ENCODE data around the gene UCHL5.
"Not testable (repeated sequence)": the region's sequence is repeated elsewhere in the genome, so short reads cannot be mapped to it uniquely, and the experiment has no call there.

UCHL5 gene

DNA sequence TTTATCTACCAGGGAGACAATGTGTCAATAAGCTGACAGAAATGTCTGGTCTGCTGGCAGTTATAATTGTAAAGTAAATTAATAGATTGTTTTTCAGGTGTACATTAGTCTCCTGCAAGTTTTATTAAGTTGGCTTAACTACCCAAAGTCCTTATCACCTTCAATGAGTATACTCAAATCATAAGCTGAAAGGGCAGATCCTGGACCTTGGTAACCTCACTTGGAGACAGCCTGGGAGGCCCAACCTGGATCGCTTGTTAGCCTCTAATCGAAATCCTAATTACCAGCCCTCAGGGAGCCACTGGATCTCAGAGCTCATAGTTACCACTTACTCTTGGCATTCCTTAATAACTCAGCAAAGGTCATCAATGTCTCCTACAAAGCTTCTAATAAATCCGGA is 49.7 kb downstream of the UCHL5 start:
- no peak for DNase-seq

DNA sequence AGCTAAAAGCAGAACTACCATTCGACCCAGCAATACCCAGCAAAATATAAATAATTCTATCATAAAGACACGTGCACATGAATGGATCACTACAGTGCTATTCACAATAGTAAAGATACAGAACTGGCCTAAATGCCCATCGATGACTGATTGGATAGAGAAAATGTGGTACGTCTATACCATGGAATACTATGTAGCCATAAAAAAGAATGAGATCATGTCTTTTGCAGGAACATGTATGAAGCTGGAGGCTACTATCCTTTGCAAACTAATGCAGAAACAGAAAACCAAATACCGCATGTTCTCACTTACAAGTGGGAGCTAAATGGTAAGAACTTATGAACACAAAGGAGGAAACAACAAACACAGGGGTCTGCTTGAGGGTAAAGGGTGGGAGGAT is 53.4 kb downstream of the UCHL5 start:
- no peak for DNase-seq

DNA sequence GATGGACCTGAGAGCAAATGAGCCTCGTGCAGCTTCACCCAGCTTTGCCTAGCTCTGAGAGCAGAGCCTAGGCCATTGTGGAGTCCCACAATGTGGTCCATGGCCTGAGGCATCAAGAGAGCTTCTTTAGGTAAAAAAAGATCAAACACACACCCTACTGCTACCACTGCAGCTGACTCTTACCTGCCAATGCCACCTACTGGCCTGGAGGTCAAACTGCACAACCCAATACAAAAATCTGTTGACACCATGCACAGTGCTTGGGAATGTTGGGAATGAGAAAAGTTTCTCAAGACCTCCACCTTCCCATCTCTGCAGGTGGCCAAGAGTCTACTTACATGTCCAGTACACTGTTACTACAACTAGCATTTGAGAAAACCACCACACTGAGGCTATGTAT is 60.6 kb downstream of the UCHL5 start:
- no peak for DNase-seq

DNA sequence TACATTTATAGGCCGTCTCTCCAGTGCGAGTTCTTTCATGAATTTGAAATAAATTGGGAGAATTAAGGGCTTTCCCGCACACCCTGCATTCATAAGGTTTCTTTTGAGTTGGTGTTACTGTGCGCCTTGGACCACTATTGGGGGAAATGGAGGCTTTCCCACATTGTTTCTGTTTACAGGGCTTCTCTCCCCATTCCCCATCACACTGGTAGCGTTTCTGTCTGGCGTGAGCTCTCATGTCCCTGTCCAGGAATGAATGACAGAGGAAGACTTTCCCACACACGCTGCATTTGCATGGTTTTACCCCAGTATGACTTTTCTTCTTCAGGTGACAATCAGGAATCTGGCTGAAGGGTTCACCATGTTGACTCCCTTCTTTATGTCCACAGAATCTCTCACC is 65.0 kb downstream of the UCHL5 start:
- no peak for DNase-seq

DNA sequence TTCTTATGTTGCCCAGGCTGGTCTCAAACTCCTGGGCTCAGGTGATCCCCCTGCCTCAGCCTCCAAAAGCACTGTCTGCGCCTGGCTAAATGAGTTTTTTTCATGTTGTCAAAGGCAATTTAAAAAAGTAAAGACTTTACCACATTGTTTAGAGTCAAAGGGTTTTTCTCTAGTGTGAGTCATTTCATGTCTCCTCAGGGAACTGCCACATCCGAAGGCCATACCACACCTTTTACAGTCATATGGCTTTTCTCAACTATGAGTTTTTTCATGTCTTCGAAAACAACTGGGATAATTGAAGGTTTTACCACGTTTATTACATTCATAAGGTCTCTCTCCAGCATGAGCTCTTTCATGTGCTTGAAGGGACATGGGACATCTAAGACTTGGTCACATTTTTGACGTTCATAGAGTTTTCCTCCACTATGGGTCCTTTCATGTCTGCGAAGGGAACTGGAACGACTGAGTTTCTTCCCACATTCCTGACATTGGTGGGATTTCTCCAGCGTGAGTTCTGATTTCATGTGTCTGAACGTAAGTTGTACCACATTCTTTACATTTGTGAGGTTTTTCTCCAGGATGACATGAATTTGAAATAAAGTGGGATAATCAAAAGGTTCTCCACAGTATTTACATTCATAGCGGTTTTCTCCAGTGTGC is 65.6 kb downstream of the UCHL5 start:
- no peak for DNase-seq

DNA sequence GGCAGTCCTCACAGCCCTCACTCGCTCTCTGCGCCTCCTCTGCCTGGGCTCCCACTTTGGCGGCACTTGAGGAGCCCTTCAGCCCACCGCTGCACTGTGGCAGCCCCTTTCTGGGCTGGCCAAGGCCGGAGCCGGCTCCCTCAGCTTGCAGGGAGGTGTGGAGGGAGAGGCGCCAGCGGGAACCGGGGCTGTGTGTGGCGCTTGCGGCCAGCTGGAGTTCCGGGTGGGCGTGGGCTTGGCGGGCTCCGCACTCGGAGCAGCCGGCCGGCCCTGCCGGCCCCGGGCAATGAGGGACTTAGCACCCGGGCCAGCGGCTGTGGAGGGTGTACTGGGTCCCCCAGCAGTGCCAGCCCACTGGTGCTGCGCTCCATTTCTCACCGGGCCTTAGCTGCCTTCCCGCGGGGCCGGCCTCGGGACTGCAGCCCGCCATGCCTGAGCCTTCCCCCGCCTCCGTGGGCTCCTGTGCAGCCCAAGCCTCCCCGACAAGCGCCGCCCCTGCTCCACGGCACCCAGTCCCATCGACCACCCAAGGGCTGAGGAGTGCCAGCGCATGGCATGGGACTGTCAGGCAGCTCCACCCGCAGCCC is 72.3 kb downstream of the UCHL5 start:
- not testable (repeated sequence) for DNase-seq

DNA sequence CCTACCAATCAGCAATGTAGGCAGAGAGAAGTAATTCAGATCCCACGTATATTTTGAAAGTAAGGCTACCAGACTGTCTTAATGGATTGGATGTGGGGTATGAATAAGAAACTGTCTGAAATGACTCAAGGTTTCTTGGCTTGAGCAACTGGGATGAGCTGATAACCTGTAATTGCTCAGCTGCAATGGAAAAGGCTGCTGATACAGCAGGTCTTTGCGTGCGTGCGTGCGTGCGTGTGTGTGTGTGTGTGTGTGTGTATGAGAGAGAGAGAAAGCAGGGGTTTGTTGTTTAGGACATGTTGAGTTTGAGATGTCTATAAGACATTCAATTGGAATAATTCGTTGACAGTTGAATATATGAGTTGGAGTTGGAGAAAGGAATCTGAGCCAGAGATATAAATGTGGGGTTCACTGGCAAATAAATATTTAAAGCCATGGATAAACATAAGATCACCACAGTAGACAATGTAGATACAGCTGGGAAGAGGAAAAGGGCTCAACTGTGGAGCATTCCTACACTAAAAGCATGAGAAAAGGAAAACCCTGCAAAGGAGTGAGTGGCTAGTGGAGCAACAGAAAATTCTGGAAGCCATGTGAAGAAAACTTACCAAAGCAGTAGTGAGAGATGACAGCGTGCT is 72.9 kb downstream of the UCHL5 start:
- DNase-seq: no peak

DNA sequence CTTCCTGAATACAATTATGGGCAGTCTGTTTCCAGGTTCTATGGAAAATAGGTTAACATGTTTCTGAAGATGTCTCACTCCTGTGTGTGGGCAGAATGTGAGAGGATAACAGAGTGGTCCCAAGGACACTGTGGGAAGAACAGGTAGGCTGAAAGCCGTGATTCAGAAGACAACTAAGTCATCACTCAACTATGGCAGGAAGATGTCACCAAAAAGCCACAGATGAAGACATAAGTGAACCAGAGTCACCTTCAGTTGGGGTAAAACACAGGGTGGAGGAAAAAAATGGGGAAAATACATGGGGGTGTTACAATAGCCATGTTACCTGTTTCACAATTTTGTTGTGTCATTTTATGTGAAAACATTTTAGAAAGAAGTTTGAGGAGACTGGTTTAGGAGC is 75.1 kb downstream of the UCHL5 start:
- no peak for DNase-seq

DNA sequence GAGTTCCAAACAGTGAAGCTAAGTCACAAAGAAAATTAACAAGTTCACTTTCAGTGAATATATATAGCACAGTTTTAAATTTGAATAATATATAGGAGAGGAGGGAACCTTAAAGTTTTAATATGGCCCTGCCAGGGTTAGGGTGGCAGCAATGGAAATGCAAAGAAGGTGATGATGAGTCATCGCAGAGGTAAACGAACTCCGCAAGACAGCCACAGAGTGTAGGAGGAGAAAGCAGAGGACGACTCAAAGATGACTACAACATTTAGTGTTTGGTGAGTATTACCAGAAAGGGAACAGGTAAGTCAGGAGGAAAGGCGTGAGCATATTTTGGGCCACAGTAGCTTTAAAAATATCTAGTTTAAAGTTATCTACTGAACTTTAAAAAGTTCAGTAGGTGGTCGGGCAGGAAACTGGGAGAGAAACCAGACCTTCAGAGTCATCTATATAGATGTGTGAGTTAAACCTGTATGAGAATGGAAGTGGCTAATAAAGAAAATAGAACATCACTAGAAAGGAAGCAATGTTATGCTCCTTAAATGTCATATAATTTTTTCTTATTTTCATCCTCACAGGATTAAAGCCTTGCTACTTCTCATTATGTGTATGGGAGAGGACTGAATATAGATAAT is 75.7 kb downstream of the UCHL5 start:
- no peak for DNase-seq

DNA sequence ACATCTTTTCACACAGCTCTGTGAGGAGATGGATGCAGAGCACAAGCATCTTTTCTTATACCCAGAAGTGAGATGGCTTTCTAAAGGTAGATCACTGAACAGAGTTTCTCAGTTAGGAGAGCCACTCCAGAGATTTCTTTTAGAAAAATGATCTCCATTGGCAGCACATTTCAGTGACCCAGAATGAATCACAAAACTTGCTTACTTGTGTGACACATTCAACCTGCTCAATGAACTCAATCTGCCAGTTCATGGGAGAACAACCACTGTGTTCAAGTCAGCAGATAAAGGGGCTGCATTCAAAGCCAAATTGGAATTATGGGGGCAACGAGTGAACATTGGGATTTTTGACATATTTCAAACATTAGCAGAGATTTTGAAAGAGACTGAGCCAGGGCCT is 78.3 kb downstream of the UCHL5 start:
- no peak for DNase-seq

DNA sequence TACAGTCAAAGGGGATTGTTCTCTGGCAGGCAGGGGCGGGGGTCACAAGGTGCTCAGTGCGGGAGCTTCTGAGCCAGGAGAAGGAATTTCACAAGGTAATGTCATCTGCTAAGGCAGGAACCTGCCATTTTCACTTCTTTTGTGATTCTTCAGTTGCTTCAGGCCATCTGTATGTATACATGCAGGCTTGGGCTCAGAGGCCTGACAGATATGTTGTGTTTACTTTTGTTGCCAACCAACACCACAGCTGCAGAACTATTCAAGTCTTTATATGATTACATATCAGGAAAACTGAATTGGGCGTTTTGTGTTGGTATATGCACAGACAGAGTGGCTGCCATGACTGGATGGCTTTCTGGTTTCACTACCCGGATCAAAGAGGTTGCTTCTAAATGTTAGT is 78.8 kb downstream of the UCHL5 start:
- not testable (repeated sequence) for DNase-seq

DNA sequence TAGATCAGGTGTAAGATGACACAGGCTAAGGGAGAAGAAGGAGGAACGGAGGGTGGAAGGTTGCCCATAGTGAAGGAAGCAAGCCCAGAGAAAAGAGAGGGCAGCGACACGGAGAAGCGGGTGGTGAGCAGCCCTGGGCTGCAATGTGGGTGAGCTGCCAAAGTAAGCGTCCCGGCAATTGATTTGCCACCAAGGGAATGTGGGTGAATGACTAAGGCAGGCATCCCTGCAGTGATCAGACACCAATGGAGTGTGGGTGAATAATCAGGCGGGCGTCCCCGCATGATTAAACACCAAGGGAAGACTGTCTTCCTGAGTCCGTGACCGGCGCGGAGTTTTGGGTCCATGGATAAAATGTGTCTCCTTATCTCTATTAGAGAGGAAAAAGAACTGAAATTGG is 79.6 kb downstream of the UCHL5 start:
- no peak for DNase-seq

DNA sequence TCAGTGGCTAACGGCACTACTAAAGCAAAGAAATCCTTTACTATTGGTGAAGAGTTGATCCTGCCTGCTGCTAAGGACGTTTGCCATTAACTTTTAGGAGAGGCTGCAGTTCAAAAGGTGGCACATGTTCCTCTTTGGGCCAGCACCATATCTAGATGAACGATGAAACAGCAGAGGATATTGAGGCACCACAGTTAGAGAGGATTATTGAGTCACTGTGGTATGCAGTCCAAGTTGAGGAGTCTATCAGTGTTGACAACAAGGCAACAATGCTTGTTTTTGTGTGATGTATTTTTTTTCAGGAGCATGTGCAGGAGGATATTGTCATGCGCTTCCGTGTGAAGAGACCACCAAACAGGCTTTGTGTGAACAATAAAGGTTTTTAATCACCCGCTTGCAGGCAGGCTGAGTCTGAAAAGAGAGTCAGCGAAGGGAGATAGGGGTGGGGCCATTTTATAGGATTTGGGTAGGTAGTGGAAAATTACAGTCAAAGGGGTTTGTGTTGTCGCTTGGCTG is 80.9 kb downstream of the UCHL5 start:
- no peak for DNase-seq

DNA sequence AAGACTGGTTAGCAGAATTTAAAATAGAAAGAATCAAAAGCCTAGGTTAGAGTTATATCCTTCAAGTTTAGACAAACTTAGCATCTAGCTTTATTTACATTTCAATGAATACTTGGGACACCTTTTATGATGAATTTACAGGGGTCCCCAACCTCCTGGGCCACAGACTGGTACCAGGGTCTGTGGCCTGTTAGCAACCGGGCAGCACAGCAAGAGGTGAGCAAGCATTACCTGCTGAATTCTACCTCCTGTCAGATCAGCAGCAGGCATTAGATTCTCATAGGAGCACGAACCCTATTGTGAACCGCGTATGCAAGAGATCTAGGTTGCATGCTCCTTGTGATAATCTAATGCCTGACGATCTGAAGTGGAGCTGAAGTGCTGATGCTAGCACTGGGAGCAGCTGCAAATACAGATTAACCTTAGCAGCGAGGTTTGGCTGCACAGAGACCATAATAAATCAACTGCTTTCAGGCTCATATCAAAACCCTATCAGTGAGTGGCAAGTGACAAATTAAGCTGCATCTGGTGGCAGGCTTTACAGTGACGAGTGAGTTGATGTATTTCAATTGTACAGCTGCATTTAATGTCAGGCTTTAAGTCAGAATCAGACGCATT is 82.0 kb downstream of the UCHL5 start:
- no peak for DNase-seq

DNA sequence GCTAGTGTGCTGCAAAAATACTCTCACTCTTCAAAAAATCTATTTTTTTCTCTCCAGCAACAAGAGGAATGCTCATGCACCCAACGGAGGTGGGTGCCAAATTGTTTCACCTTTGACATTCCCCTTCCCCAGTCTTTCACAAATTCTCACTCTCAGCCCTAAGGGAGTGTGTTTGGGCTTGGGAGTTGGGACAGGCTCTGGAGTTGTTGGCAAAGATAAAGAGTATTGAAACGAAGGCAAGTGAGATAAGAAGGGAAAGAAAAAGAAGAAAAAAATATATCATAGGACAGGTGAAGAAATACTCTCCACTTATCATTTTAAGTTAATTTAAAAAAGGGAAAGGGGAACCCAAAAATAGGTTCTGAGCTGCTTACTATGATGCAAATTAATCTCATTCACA is 82.6 kb downstream of the UCHL5 start:
- no peak for DNase-seq

DNA sequence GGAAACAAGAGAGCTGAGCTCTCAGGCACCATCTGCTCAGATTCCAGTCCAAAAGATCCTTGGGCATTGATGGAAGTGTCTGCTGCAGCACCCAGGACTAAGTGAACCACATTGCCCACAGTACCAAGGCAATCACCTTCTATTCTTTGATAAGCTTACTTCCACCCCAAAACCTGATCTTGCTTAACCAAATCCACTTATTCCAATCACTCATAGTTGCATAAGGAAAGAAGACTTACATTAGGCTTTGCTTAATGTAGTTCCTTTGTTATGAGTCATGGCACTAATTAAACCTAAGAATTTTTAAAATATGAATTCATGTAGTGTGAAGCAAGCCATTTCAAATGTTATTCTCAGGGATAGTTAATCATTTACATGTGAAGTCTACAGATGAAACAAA is 84.5 kb downstream of the UCHL5 start:
- DNase-seq: no peak

DNA sequence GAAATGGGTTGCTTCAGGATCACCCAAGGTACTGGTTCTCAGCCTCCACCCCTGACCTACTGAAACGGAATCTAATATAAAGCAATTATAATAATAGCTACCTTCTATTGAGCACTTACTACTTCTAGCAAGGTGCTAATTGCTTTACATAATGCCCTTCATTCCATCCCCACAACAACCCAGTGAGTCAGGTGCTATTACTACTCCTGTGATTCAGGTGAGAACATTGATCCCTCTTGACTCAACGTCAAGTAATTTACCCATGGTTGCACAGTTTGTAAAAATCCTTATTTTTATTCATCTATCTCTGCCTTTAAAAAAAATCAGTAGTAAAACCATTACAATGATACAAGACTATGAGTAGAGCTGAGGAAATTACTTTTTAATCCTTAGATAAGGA is 85.2 kb downstream of the UCHL5 start:
- no peak for DNase-seq

DNA sequence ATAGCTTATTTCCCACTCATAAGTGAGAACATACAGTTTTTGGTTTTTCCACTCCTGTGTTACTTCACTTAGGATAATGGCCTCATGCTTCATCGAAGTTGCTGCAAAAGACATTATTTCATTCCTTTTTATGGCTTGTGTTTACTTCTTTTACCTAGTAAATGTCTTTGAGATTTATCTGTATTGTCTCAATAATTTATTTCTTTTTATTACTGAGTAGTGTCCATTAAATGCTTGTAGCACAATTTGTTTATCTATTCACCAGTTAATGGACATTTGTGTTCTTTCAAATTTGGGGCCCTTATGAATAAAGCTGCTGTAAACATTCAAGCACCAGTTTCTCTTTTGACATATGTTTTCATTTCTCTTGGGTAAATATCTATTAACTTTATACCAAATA is 86.0 kb downstream of the UCHL5 start:
- no peak for DNase-seq

DNA sequence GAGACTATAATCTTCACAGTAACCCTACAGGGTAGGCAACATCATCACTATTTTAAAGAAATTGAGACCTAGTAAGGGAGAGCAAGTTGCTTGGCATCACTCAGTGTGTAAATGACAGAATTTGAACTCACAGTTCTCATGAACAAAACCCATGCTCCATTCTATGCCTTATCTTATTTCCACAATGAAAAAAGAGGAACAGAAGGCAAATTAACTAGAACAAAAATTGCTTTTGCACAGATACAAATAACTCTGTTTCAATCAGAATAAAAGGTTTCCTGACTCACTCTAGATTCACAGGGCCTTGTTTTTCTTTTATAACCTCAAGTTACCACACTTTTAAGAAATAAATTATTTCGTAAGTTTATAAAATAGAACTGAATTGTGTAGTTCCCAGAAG is 90.1 kb downstream of the UCHL5 start:
- DNase-seq: no peak

DNA sequence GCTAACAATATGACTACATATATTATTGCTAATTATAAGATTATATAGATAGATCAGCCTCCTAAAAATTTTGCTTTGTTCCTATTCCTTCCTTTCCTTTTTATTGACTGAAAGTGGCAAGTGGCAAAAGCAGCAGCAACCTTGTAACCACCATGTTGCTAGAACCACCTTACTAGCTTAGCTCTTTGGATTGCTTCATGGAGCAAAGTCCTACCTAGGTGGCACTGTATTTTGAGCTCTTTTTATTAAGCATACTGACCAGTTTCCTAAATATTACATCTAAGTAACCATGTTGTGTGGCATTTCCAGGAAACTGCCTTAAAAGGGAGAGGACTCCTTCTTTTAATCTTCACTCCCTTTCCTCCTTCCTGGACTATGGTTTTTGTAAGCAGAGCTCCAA is 90.8 kb downstream of the UCHL5 start:
- no peak for DNase-seq

DNA sequence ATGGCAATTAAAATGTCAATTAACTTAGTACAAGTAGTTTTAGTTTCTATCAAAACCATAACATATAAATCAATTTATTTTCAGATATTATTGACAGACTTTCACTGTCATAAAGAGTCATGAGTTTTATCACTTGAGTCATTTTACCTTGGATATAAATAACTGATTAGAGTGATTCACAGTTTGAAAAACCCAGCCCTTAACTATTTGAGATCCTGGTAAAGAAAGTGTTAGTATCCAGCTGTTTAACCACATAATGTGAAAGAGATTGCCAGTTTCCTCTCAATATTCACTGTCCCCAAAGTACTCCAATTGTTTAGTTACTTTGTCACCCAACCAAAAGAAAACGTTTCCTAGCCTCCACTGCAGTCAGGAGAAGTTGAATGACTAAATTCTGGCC is 91.3 kb downstream of the UCHL5 start:
- DNase-seq: no peak

DNA sequence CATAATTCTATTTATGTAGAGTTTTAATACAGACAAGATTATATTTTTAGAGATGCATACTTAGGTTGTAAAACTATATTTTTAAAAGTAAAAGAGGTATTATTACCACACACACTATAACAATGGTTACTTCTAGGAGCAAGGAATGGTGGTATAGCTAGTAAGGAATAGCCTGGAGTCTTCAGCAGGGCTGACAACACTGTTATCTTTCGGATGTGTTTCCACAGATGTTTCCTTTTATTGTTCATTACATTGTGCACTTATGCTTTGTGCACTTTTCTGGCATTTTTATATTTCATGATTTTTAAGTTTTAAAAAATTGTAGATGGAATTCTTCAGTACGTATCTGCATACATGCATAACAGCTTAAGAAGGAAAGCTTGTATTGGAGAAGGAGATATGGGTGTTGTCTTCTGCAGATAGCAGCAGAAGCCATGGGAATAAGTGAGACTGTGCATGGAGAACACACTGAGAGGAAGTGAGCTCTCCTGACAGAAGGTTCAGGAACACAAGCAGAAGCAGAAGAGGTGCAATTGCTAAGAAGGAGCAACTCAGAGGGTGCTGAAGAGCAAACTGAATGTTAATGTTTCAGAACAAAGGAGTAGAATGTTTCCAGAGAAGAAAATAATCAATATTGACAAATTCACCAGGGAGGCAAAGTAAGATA is 91.8 kb downstream of the UCHL5 start:
- DNase-seq: no peak

DNA sequence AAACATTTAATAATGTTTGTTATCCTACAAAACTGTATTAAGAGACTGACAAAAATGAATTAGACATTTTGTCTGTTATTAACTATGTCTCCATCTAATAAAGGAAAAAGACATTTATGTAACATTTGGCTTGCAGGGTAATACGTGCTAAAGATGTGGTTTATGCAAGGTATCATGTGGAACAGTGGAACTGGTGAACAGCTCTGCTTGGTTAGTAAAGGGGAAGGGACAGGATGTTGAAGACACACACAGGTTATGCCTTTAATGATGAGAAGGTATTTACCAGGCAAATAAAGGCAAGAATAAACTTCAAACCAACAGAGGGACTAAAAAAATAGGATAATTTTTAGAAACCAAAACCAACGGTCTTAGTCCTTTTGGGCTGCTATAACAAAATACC is 93.1 kb downstream of the UCHL5 start:
- no peak for DNase-seq

All from hippocampal formation (tissue), 2 donors.